A549 (cell line): Measurements from ENCODE around the gene PXYLP1. TPM values are rescaled to one million over a fixed set of nuclear protein-coding genes. Genes with fewer than 3 reads are reported as not detected.
A peak's percentile ranks its signal among the peaks of the same experiment; 100 is the strongest.

Source experiments
- ATAC-seq, 2 experiments: fragments of 200-7000 bp in 1 of 2; fragments of >200 bp in 1 of 2; cut with Nextera tagmentation in 1 of 2; cut with Tn5 transposase in 1 of 2; 3 replicates each; pipeline versions ENCODE4 v1.8.0 to v1.9.1; 2018 to 2020; ENCODE audit warnings: mild to moderate bottlenecking in 1 of 2, moderate library complexity in 1 of 2
- CTCF ChIA-PET: fragments of 300-600 bp; sonication (Branson Sonifier 250); formaldehyde crosslinking; extraction: SDS; loops from one replicate; lab custom pipeline; 2021; ENCODE audit warnings: antibody characterized with exemption, inconsistent platforms; lab: Yijun Ruan, JAX
- POLR2A ChIA-PET: fragments of 350-600 bp; formaldehyde crosslinking; extraction: SDS; loops from one replicate; lab custom pipeline; 2021; ENCODE audit warnings: antibody characterized with exemption, inconsistent platforms; lab: Yijun Ruan, JAX
- DNase-seq, 2 experiments: peaks; one replicate each; pipeline versions ENCODE4 v3.0.0 to v3.0.0-alpha.2; 2011 to 2016; ENCODE audit warnings: low read depth in 1 of 2, low spot score in 1 of 2
- FAIRE-seq: peaks from 2 replicates; lab custom pipeline; 2011; peaks lifted over from hg19 to GRCh38; lab: Jason Lieb, UNC
- H3K27ac ChIP-seq, 2 experiments: fragments of >200 bp; sonication (Bioruptor Twin); formaldehyde crosslinking; 3 replicates each; pipeline ENCODE4 v1.5.1; 2016 to 2017
- H3K4me1 ChIP-seq: fragments of >200 bp; sonication (Bioruptor Twin); formaldehyde crosslinking; 3 replicates; pipeline ENCODE4 v1.6.1; 2016
- H3K4me2 ChIP-seq: fragments of >200 bp; sonication (Bioruptor Twin); formaldehyde crosslinking; 3 replicates; pipeline ENCODE4 v1.6.1; 2016
- H3K4me3 ChIP-seq: fragments of >200 bp; sonication (Bioruptor Twin); formaldehyde crosslinking; 3 replicates; pipeline ENCODE4 v1.5.1; 2016
- H3K9me3 ChIP-seq: fragments of >200 bp; sonication (Bioruptor Twin); formaldehyde crosslinking; 3 replicates; pipeline ENCODE4 v1.6.1; 2016
- BCL3 ChIP-seq: fragments of >200 bp; sonication (Bioruptor Twin); formaldehyde crosslinking; IDR thresholded peaks from 3 replicates; pipeline ENCODE4 v1.6.1; 2016
- BHLHE40 ChIP-seq: IDR thresholded peaks from 2 replicates; pipeline ENCODE4 v1.6.1; 2012; ENCODE audit warnings: low read depth, low read length, inconsistent platforms
- CBX2 ChIP-seq: fragments of 200-600 bp; sonication (generic); IDR thresholded peaks from 2 replicates; pipeline ENCODE4 v1.6.1; 2016; ENCODE audit warnings: low read depth, mild to moderate bottlenecking, borderline replicate concordance
- CBX8 ChIP-seq: fragments of 200-600 bp; sonication (generic); IDR thresholded peaks from 2 replicates; pipeline ENCODE4 v1.6.1; 2016
- CEBPB ChIP-seq, 2 experiments: fragments of >200 bp in 1 of 2; sonication (Bioruptor Twin) in 1 of 2; formaldehyde crosslinking in 1 of 2; IDR thresholded peaks; 2 replicates each; pipeline ENCODE4 v1.6.1; 2012 to 2016
- CHD4 ChIP-seq: fragments of 200-600 bp; sonication (generic); IDR thresholded peaks from 2 replicates; pipeline ENCODE4 v1.6.1; 2016; ENCODE audit warnings: antibody characterized with exemption, mild to moderate bottlenecking, borderline replicate concordance
- CTCF ChIP-seq: fragments of >200 bp; sonication (Bioruptor Twin); formaldehyde crosslinking; IDR thresholded peaks from 3 replicates; pipeline ENCODE4 v1.5.1; 2016
- EHF ChIP-seq: fragments of 250-450 bp; sonication (Bioruptor Pico); IDR thresholded peaks from 2 replicates; pipeline ENCODE4 v1.5.0; 2020; ENCODE audit warnings: mild to moderate bottlenecking
- EHMT2 ChIP-seq: fragments of 200-600 bp; sonication (generic); IDR thresholded peaks from 2 replicates; pipeline ENCODE4 v1.6.1; 2016; ENCODE audit warnings: antibody characterized with exemption, low read depth, mild to moderate bottlenecking, moderate library complexity
- FOSB ChIP-seq: fragments of 250-450 bp; sonication (Bioruptor Pico); IDR thresholded peaks from 2 replicates; pipeline ENCODE4 v1.5.0; 2020; ENCODE audit warnings: mild to moderate bottlenecking, moderate library complexity
- FOSL2 ChIP-seq, 2 experiments: fragments of 450-650 bp in 1 of 2; fragments of >200 bp in 1 of 2; sonication (Bioruptor Twin) in 1 of 2; formaldehyde crosslinking; IDR thresholded peaks; 2 replicates each; pipeline versions ENCODE4 v1.5.0 to v1.6.1; 2016 to 2020; ENCODE audit warnings: mild to moderate bottlenecking in 1 of 2, moderate library complexity in 1 of 2
- GATA3 ChIP-seq: IDR thresholded peaks from 2 replicates; pipeline ENCODE4 v1.6.1; 2012; ENCODE audit warnings: borderline replicate concordance
- HOXA7 ChIP-seq: fragments of 250-450 bp; sonication (Bioruptor Pico); IDR thresholded peaks from 2 replicates; pipeline ENCODE4 v1.5.0; 2020; ENCODE audit warnings: mild to moderate bottlenecking, moderate library complexity
- HOXB5 ChIP-seq: fragments of 250-450 bp; sonication (Bioruptor Pico); IDR thresholded peaks from 2 replicates; pipeline ENCODE4 v1.5.0; 2020; ENCODE audit warnings: mild to moderate bottlenecking, moderate library complexity
- JUN ChIP-seq, 2 experiments: fragments of >200 bp; sonication (Bioruptor Twin); formaldehyde crosslinking; IDR thresholded peaks; 2 replicates in 1 of 2; 3 replicates in 1 of 2; pipeline ENCODE4 v1.6.1; 2016 to 2017
- JUNB ChIP-seq: fragments of >200 bp; sonication (Bioruptor Twin); formaldehyde crosslinking; IDR thresholded peaks from 2 replicates; pipeline ENCODE4 v1.6.1; 2016
- KDM1A ChIP-seq: fragments of 200-600 bp; sonication (generic); IDR thresholded peaks from 2 replicates; pipeline ENCODE4 v1.6.1; 2016; ENCODE audit warnings: low read depth, mild to moderate bottlenecking
- MAFK ChIP-seq: fragments of 450-650 bp; IDR thresholded peaks from 2 replicates; pipeline ENCODE4 v1.6.1; 2014; ENCODE audit not compliant: partially characterized antibody
- MAZ ChIP-seq: fragments of 150-350 bp; IDR thresholded peaks from 2 replicates; pipeline ENCODE4 v1.6.1; 2014; ENCODE audit warnings: antibody characterized with exemption, low read depth, low read length, borderline replicate concordance
- NPAS2 ChIP-seq: fragments of 250-450 bp; sonication (Bioruptor Pico); IDR thresholded peaks from 2 replicates; pipeline ENCODE4 v1.8.0; 2022; ENCODE audit warnings: mild to moderate bottlenecking, moderate library complexity, borderline replicate concordance
- PBX3 ChIP-seq: IDR thresholded peaks from 2 replicates; pipeline ENCODE4 v1.6.1; 2012
- RAD21 ChIP-seq, 2 experiments: fragments of >200 bp in 1 of 2; sonication (Bioruptor Twin) in 1 of 2; formaldehyde crosslinking in 1 of 2; IDR thresholded peaks in 1 of 2; conservative IDR thresholded peaks in 1 of 2; 2 replicates in 1 of 2; 3 replicates in 1 of 2; pipeline ENCODE4 v1.6.1; 2012 to 2018; ENCODE audit warnings: inconsistent platforms in 1 of 2
- RARB ChIP-seq: fragments of 250-450 bp; sonication (Bioruptor Pico); IDR thresholded peaks from 2 replicates; pipeline ENCODE4 v1.8.0; 2021; ENCODE audit warnings: mild to moderate bottlenecking, moderate library complexity
- REST ChIP-seq: fragments of 200-600 bp; sonication (generic); IDR thresholded peaks from 2 replicates; pipeline ENCODE4 v1.6.1; 2016; ENCODE audit warnings: antibody characterized with exemption, mild to moderate bottlenecking, moderate library complexity
- RFX5 ChIP-seq: fragments of 450-650 bp; IDR thresholded peaks from 2 replicates; pipeline ENCODE4 v1.7.1; 2014; ENCODE audit warnings: antibody characterized with exemption, mild to moderate bottlenecking, moderate library complexity
- SMC3 ChIP-seq: fragments of >200 bp; sonication (Bioruptor Twin); formaldehyde crosslinking; IDR thresholded peaks from 3 replicates; pipeline ENCODE4 v1.6.1; 2018; ENCODE audit warnings: inconsistent platforms
- TFCP2L1 ChIP-seq: fragments of 250-450 bp; sonication (Bioruptor Pico); IDR thresholded peaks from 2 replicates; pipeline ENCODE4 v1.5.0; 2021; ENCODE audit warnings: mild to moderate bottlenecking
- ZC3H11A ChIP-seq: fragments of 450-650 bp; IDR thresholded peaks from 2 replicates; pipeline ENCODE4 v1.6.1; 2014; ENCODE audit warnings: antibody characterized with exemption, mild to moderate bottlenecking
- ZFP36 ChIP-seq: fragments of 450-650 bp; IDR thresholded peaks from 2 replicates; pipeline ENCODE4 v1.6.1; 2014; ENCODE audit warnings: borderline replicate concordance; ENCODE audit not compliant: partially characterized antibody
- ZNF302 ChIP-seq: fragments of 250-450 bp; sonication (Bioruptor Pico); IDR thresholded peaks from 2 replicates; pipeline ENCODE4 v1.9.0; 2021; ENCODE audit warnings: inconsistent platforms, mild to moderate bottlenecking, moderate library complexity
- WGBS: methylation state at CpG from one replicate; pipeline ENCODE4 v1.1.6; 2017; ENCODE audit errors: missing lambda C conversion rate; 5-methylcytosine and 5-hydroxymethylcytosine counted together
- polyA plus RNA-seq, 4 experiments: library from polyadenylated mRNA; depleted of rRNA in 3 of 4; stranded (reverse); fragments of >200 nt; fragmentation: RNase III in 1 of 4; extraction: RNeasy Plus Mini Kit Qiagen cat#74134 plus additional on column Dnase treatment in 1 of 4; gene quantifications; 2 replicates in 3 of 4; 3 replicates in 1 of 4; pipeline ENCODE4 v1.2.3, GENCODE V29; 2011 to 2017

The PXYLP1 gene
- polyA plus RNA-seq, 2 of the 4 experiments (the other 2 are of a cell fraction): 8.0 to 11.7 TPM

GRCh38 chr3:141311496-141312353 lies 80.1 kb downstream of the PXYLP1 start (continued):
- no peak for TF ChIP-seq REST

GRCh38 chr3:141312354-141313092 lies 80.9 kb downstream of the PXYLP1 start:
- Histone ChIP-seq H3K4me2 (peak overlapping the region; percentile 92), H3K4me3 (peak overlapping the region; percentile 83), H3K9me3 (peaks cover 2% of the 10 kb centered on the region; the same call in 1 of the 3 replicates), H3K4me1 (peaks cover 14% of the 10 kb centered on the region), H3K27ac (peak overlapping the region; percentile 89)
- FAIRE-seq (no peak), DNase-seq (no peak), ATAC-seq (no peak)
- ChIA-PET CTCF (interaction anchor here (0.6 to 17.8 kb wide), 40 partner anchors 8 to 249 kb away, joined by 3 to 354 read pairs (median 6); partner anchors contain the start of genes RASA2 and ZBTB38), POLR2A (interaction anchor here (0.9 to 1.7 kb wide), 8 partner anchors 13 to 248 kb away, joined by 3 to 22 read pairs (median 6); partner anchors contain the start of genes RASA2 and ZBTB38)
- 93% methylated on average over 16 of the region's 16 CpGs for WGBS
- no peak for TF ChIP-seq NPAS2 (CRISPR knock-in tag)
- TF ChIP-seq CTCF: no peak
- TF ChIP-seq TFCP2L1 (CRISPR knock-in tag): no peak
- TF ChIP-seq KDM1A: no peak
- TF ChIP-seq CBX2: no peak
- no peak for TF ChIP-seq BHLHE40
- no peak for TF ChIP-seq MAZ
- TF ChIP-seq ZC3H11A: no peak
- TF ChIP-seq FOSB (CRISPR knock-in tag): no peak
- TF ChIP-seq JUNB: no peak
- TF ChIP-seq RFX5: no peak
- no peak for TF ChIP-seq HOXA7
- no peak for TF ChIP-seq RARB
- TF ChIP-seq BCL3: no peak
- TF ChIP-seq ZFP36: no peak
- TF ChIP-seq SMC3: no peak
- TF ChIP-seq HOXB5: peak; percentile 87
- no peak for TF ChIP-seq PBX3
- TF ChIP-seq RAD21 (conservative IDR thresholded peaks at IDR 0.05 in 1 of 2, IDR thresholded peaks at IDR 0.05 in 1 of 2): no peak
- TF ChIP-seq CHD4: no peak
- no peak for TF ChIP-seq EHMT2
- no peak for TF ChIP-seq JUN (IDR thresholded peaks at IDR 0.05)
- no peak for TF ChIP-seq FOSL2 (IDR thresholded peaks at IDR 0.05)
- no peak for TF ChIP-seq FOSL2 (CRISPR knock-in tag; IDR thresholded peaks at IDR 0.05)
- no peak for TF ChIP-seq CBX8
- no peak for TF ChIP-seq MAFK
- no peak for TF ChIP-seq ZNF302
- TF ChIP-seq CEBPB (IDR thresholded peaks at IDR 0.05): no peak
- no peak for TF ChIP-seq GATA3
- TF ChIP-seq EHF (CRISPR knock-in tag): peak; percentile 87
